HFF-Myc (cell line): ENCODE measurements around the gene CYB5B.

Experiments used
- DNase-seq: peaks from one replicate; pipeline ENCODE4 v3.0.0-alpha.2; 2011; ENCODE audit warnings: low read depth; ENCODE audit errors: extremely low read depth
- H3K4me3 ChIP-seq: replicated peaks from 2 replicates; pipeline ENCODE4 v1.5.1; 2011; ENCODE audit warnings: low read depth, mild to moderate bottlenecking, control low read depth, low read length
- CTCF ChIP-seq: IDR thresholded peaks from 2 replicates; pipeline ENCODE4 v1.5.1; 2012; ENCODE audit warnings: mild to moderate bottlenecking, low read depth, low read length, control low read depth; ENCODE audit errors: missing control alignments

Gene CYB5B

GRCh38 chr16:69476920-69477443 is 52.6 kb downstream of the CYB5B start:
- H3K4me3 ChIP-seq: no peak overlapping the region
- TF ChIP-seq CTCF: no peak
- peak; percentile 88 for DNase-seq

GRCh38 chr16:69477546-69477945 is 53.1 kb downstream of the CYB5B start:
- no peak overlapping the region for H3K4me3 ChIP-seq
- TF ChIP-seq CTCF: no peak
- DNase-seq: no peak

- no peak for DNase-seq
- no peak overlapping the region for H3K4me3 ChIP-seq
- no peak for TF ChIP-seq CTCF
Measured at GRCh38 chr16:69478685-69479084, 54.3 kb downstream of the CYB5B start.

GRCh38 chr16:69479775-69480174 is 55.4 kb downstream of the CYB5B start:
- no peak overlapping the region for H3K4me3 ChIP-seq
- TF ChIP-seq CTCF: no peak
- DNase-seq: no peak

GRCh38 chr16:69481901-69482341 is 57.5 kb downstream of the CYB5B start:
- no peak for TF ChIP-seq CTCF
- DNase-seq: no peak
- H3K4me3 ChIP-seq: no peak overlapping the region

- no peak for DNase-seq
- no peak for TF ChIP-seq CTCF
- H3K4me3 ChIP-seq: no peak overlapping the region
Measured at GRCh38 chr16:69482410-69482991, 58.1 kb downstream of the CYB5B start.

GRCh38 chr16:69483611-69484010 is 59.2 kb downstream of the CYB5B start:
- TF ChIP-seq CTCF: no peak
- H3K4me3 ChIP-seq: no peak overlapping the region
- DNase-seq: no peak
